ENCODE data around the gene EFCC1.

GRCh38 chr3:129058441-129059200, 57.5 kb downstream of the EFCC1 start:
- TF ChIP-seq CTCF (IDR thresholded peaks at IDR 0.05) (no peak), POLR2A (IDR thresholded peaks at IDR 0.05) (no peak), POLR2AphosphoS5 (IDR thresholded peaks at IDR 0.05) (peak; percentile 33)

Measured in gastroesophageal sphincter (tissue), 3 donors.